Measurements from ENCODE around the gene SEMA5B.
A peak's percentile ranks its signal among the peaks of the same experiment; 100 is the strongest.

SEMA5B gene

GRCh38 chr3:122979211-122979610 lies 48.4 kb downstream of the SEMA5B start:
- H3K4me3 ChIP-seq (ENCODE audit: low read depth, low read length): no peak overlapping the region
- DNase-seq: no peak
- in situ Hi-C loops (cut with HindIII; ENCODE audit: low pct_ligation_motif_present, low sequenced_read_pairs): no loop called here
- H3K36me3 ChIP-seq (replicated peaks): no peaks in the 10 kb centered on the region
- no peak for TF ChIP-seq CTCF (IDR thresholded peaks at IDR 0.05; ENCODE audit: low read depth, low read length, missing control alignments)
- H3K27me3 ChIP-seq (replicated peaks): peaks cover 8% of the 10 kb centered on the region
- no peak overlapping the region for H3K27ac ChIP-seq

DNA sequence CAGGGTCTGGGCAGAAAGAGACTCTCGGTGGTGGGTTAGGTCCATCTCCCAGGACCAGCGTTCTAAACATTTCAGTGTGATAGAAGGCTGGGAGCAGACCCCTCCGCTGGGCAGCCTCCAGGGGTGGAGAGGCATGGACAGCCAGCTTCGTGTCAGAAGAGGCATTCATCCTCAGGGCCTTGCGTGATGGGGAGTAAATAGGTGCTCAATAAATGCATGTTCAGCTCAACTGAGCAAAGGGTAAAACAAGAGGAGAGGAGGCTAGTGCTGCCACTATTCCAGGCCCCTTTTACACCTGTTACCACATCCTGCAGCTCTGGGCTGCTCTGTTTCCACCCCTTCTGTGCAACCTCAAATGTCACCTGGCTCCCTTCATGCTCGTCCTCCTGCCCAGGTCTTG lies 49.0 kb downstream of the SEMA5B start:
- Histone ChIP-seq H3K4me3 (ENCODE audit: low read depth, low read length) (no peak overlapping the region), H3K36me3 (replicated peaks) (no peaks in the 10 kb centered on the region), H3K27me3 (replicated peaks) (peaks cover 3% of the 10 kb centered on the region), H3K27ac (no peak overlapping the region)
- in situ Hi-C loops (cut with HindIII; ENCODE audit: low pct_ligation_motif_present, low sequenced_read_pairs): no loop called here
- no peak for TF ChIP-seq CTCF (IDR thresholded peaks at IDR 0.05; ENCODE audit: low read depth, low read length, missing control alignments)
- DNase-seq: no peak

DNA sequence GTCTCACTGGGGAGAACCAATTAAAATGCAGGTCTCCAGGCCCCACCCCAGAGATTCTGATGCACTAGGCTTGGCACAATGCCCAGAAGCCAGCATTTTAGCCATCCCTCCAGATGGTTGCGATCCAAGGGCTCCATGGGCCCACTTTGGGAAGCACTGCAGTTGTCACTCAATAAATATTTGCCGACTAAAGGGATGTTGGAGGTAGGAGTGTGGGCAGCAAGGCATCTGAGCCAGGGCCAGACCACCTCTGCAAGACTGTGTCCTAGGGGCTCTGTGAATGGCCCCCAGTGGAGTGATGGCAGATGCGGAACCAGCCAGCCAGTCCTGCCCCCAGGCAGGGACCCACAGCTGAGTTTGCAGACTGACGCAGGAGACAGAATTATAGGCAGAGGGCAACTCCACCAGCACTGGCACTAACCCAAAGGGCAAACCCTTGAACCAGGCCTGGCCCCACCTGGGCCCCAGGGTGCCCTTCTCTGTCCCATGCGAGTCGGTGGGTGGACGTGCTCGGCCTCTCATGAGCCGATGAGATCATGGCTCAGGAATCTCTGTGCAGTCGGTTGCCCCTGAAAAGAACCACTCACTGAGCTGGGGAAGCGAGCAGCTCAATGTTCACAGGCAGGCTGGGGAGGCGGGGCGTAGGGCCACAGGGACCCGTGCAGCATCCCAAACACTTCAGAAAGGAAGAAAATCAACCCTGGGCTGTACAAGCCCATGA lies 49.7 kb downstream of the SEMA5B start:
- peak; percentile 88 for DNase-seq
- Histone ChIP-seq H3K27ac (peak overlapping the region; percentile 22), H3K36me3 (replicated peaks) (no peaks in the 10 kb centered on the region), H3K4me3 (ENCODE audit: low read depth, low read length) (no peak overlapping the region), H3K27me3 (replicated peaks) (peaks cover 2% of the 10 kb centered on the region)
- in situ Hi-C loops (cut with HindIII; ENCODE audit: low pct_ligation_motif_present, low sequenced_read_pairs): no loop called here
- no peak for TF ChIP-seq CTCF (IDR thresholded peaks at IDR 0.05; ENCODE audit: low read depth, low read length, missing control alignments)

DNA sequence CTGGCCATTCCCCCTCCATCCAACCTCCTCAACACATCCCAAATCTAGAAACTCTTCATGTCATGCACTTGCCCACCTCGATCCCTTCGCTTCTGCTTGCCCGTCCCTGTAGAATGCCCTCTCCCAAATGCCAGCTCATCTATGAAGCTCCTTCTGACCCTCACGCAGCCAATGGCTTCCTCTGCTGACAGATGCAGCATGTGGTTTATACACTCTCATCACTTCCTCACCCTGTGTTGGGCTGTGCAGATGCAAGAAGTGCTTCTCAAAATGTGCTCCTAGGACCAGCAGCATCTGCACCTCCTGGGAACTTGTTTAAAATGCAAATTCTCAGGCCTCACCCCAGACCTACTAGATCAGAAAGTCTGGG lies 51.7 kb downstream of the SEMA5B start:
- no peaks in the 10 kb centered on the region for H3K36me3 ChIP-seq (replicated peaks)
- in situ Hi-C loops (cut with HindIII; ENCODE audit: low pct_ligation_motif_present, low sequenced_read_pairs): no loop called here
- no peak for TF ChIP-seq CTCF (IDR thresholded peaks at IDR 0.05; ENCODE audit: low read depth, low read length, missing control alignments)
- H3K27ac ChIP-seq: no peak overlapping the region
- H3K4me3 ChIP-seq (ENCODE audit: low read depth, low read length): no peak overlapping the region
- no peak for DNase-seq
- H3K27me3 ChIP-seq (replicated peaks): peaks cover 7% of the 10 kb centered on the region

GRCh38 chr3:122975163-122975923 lies 52.2 kb downstream of the SEMA5B start:
- DNase-seq: peak; percentile 69
- peak overlapping the region; percentile 61 for H3K27ac ChIP-seq
- TF ChIP-seq CTCF (IDR thresholded peaks at IDR 0.05; ENCODE audit: low read depth, low read length, missing control alignments): no peak
- peaks cover 11% of the 10 kb centered on the region for H3K27me3 ChIP-seq (replicated peaks)
- in situ Hi-C loops (cut with HindIII; ENCODE audit: low pct_ligation_motif_present, low sequenced_read_pairs): no loop called here
- no peak overlapping the region for H3K4me3 ChIP-seq (ENCODE audit: low read depth, low read length)
- no peaks in the 10 kb centered on the region for H3K36me3 ChIP-seq (replicated peaks)

Data from brain microvascular endothelial cell (primary cell).